ENCODE results near the gene WDTC1. TPM values are rescaled to one million over a fixed set of nuclear protein-coding genes. Genes with fewer than 3 reads are reported as not detected.

WDTC1 gene
- total and polyA plus RNA-seq, 2 of the 13 experiments (the other 11 are each of a cell fraction or from before 2014, with no cell fraction given) = 5.5 TPM

DNA sequence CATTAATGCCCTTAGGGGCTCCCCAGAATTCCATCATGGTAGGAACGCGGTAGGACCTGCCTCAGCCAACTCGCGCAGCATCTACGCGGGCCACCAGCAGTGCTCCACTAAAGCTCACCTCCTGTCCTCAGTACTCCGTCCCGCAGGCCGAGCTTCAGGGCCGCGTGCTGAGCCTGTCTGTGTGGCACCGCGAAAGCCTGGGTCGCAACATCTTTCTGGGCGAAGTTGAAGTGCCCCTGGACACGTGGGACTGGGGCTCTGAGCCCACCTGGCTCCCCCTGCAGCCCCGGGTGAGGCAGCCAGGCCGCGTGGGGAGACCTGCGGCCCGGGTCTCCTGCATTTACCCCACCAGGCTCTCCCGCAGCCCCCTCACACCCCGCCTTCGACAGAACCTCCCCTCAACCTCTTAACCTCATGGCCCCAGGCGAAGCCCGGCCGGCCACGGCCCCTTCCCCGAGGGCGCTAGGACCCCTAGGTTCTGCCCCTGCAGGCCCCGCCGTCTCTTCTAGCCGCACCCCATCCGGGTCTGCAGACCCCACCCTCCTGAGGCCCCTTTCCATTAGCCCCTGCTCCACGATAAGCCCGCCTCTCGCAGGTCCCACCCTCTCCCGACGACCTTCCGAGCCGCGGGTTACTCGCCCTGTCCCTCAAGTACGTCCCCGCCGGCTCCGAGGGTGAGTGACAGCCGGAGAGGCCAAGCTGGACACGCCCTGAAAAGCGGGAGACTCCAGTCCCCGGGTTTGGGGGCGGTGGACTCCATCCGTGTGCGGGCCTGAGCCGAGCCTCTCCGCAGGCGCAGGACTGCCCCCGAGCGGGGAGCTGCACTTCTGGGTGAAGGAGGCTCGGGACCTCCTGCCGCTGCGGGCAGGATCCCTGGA is 116.5 kb downstream of the WDTC1 start (continued):
- TF ChIP-seq ZNF556 (CRISPR knock-in tag; IDR thresholded peaks at IDR 0.05; ENCODE audit: borderline replicate concordance) (no peak), LCORL (IDR thresholded peaks at IDR 0.05) (no peak), LCORL (CRISPR knock-in tag; IDR thresholded peaks at IDR 0.05) (no peak), NFKBIZ (CRISPR knock-in tag; IDR thresholded peaks at IDR 0.05) (no peak), HOXA9 (CRISPR knock-in tag; IDR thresholded peaks at IDR 0.05; ENCODE audit: borderline replicate concordance) (no peak), SIX4 (CRISPR knock-in tag; IDR thresholded peaks at IDR 0.05) (no peak), RNF2 (conservative IDR thresholded peaks at IDR 0.05; ENCODE audit: low read depth) (no peak), RAD51 (IDR thresholded peaks at IDR 0.05; ENCODE audit: borderline replicate concordance) (no peak), ZFP36L2 (CRISPR knock-in tag; IDR thresholded peaks at IDR 0.05) (no peak), ZNF33A (CRISPR knock-in tag; IDR thresholded peaks at IDR 0.05; ENCODE audit: borderline replicate concordance) (no peak), UBTF (CRISPR knock-in tag; IDR thresholded peaks at IDR 0.05) (peak; percentile 52; the same call in 1 of the 2 replicates)
- TF ChIP-seq, protein P1, sequence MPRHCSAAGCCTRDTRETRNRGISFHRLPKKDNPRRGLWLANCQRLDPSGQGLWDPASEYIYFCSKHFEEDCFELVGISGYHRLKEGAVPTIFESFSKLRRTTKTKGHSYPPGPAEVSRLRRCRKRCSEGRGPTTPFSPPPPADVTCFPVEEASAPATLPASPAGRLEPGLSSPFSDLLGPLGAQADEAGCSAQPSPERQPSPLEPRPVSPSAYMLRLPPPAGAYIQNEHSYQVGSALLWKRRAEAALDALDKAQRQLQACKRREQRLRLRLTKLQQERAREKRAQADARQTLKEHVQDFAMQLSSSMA (CRISPR knock-in tag; IDR thresholded peaks at IDR 0.05) = no peak
- TF ChIP-seq, protein P2, sequence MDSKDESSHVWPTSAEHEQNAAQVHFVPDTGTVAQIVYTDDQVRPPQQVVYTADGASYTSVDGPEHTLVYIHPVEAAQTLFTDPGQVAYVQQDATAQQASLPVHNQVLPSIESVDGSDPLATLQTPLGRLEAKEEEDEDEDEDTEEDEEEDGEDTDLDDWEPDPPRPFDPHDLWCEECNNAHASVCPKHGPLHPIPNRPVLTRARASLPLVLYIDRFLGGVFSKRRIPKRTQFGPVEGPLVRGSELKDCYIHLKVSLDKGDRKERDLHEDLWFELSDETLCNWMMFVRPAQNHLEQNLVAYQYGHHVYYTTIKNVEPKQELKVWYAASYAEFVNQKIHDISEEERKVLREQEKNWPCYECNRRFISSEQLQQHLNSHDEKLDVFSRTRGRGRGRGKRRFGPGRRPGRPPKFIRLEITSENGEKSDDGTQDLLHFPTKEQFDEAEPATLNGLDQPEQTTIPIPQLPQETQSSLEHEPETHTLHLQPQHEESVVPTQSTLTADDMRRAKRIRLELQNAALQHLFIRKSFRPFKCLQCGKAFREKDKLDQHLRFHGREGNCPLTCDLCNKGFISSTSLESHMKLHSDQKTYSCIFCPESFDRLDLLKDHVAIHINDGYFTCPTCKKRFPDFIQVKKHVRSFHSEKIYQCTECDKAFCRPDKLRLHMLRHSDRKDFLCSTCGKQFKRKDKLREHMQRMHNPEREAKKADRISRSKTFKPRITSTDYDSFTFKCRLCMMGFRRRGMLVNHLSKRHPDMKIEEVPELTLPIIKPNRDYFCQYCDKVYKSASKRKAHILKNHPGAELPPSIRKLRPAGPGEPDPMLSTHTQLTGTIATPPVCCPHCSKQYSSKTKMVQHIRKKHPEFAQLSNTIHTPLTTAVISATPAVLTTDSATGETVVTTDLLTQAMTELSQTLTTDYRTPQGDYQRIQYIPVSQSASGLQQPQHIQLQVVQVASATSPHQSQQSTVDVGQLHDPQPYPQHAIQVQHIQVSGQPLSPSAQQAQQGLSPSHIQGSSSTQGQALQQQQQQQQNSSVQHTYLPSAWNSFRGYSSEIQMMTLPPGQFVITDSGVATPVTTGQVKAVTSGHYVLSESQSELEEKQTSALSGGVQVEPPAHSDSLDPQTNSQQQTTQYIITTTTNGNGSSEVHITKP (CRISPR knock-in tag; IDR thresholded peaks at IDR 0.05; ENCODE audit: low read depth) = no peak
- TF ChIP-seq, protein P3, sequence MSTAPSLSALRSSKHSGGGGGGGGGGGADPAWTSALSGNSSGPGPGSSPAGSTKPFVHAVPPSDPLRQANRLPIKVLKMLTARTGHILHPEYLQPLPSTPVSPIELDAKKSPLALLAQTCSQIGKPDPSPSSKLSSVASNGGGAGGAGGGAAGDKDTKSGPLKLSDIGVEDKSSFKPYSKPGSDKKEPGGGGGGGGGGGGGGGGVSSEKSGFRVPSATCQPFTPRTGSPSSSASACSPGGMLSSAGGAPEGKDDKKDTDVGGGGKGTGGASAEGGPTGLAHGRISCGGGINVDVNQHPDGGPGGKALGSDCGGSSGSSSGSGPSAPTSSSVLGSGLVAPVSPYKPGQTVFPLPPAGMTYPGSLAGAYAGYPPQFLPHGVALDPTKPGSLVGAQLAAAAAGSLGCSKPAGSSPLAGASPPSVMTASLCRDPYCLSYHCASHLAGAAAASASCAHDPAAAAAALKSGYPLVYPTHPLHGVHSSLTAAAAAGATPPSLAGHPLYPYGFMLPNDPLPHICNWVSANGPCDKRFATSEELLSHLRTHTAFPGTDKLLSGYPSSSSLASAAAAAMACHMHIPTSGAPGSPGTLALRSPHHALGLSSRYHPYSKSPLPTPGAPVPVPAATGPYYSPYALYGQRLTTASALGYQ (CRISPR knock-in tag; IDR thresholded peaks at IDR 0.05) = no peak
- TF ChIP-seq, protein P4, sequence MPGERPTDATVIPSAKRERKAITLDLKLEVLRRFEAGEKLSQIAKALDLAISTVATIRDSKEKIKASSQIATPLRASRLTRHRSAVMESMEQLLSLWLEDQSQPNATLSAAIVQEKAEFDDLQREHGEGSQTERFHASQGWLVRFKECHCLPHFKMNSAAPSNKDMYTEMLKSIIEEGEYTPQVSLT (CRISPR knock-in tag; IDR thresholded peaks at IDR 0.05; ENCODE audit: borderline replicate concordance, low read depth) = no peak
